H1 (cell line): ENCODE results near the gene CDH1. TPM values are rescaled to one million over a fixed set of nuclear protein-coding genes. Genes with fewer than 3 reads are reported as not detected.

Source experiments
- CTCF ChIA-PET: fragments of 300-600 bp; sonication (Branson Sonifier 250); formaldehyde crosslinking; loops from one replicate; lab custom pipeline; 2021; ENCODE audit not compliant: partially characterized antibody; lab: Charles Lee
- POLR2A ChIA-PET: fragments of 300-600 bp; sonication (Branson Sonifier 250); formaldehyde crosslinking; loops from one replicate; lab custom pipeline; 2021; ENCODE audit warnings: inconsistent platforms; ENCODE audit not compliant: partially characterized antibody; lab: Charles Lee
- DNase-seq, 2 experiments: peaks; one replicate each; pipeline versions ENCODE4 v3.0.0 to v3.0.0-alpha.2; 2010 to 2022; ENCODE audit warnings: low spot score in 2 of 2, low read depth in 1 of 2, mixed read lengths in 1 of 2
- FAIRE-seq: peaks from 2 replicates; lab custom pipeline; 2011; peaks lifted over from hg19 to GRCh38; lab: Jason Lieb, UNC
- H2AFZ ChIP-seq: 2 replicates; pipeline ENCODE4 v1.8.1; 2012; ENCODE audit warnings: low read length, inconsistent platforms
- H2AK5ac ChIP-seq: 2 replicates; pipeline ENCODE4 v1.6.1; 2013; ENCODE audit warnings: low read depth, low read length
- H2BK120ac ChIP-seq: replicated peaks from 2 replicates; pipeline ENCODE3; 2013; ENCODE audit warnings: low read depth, low read length, inconsistent platforms
- H2BK12ac ChIP-seq: 2 replicates; pipeline ENCODE4 v1.6.1; 2013; ENCODE audit warnings: low read depth, low read length
- H2BK15ac ChIP-seq: 2 replicates; pipeline ENCODE4 v1.6.1; 2013; ENCODE audit warnings: low read length
- H2BK20ac ChIP-seq: 2 replicates; pipeline ENCODE4 v1.6.1; 2013; ENCODE audit warnings: low read length
- H2BK5ac ChIP-seq: 2 replicates; pipeline ENCODE4 v1.6.1; 2013; ENCODE audit warnings: low read depth, low read length
- H3K14ac ChIP-seq: 2 replicates; pipeline ENCODE4 v1.6.1; 2013; ENCODE audit warnings: inconsistent platforms; ENCODE audit not compliant: insufficient read length
- H3K18ac ChIP-seq: 2 replicates; pipeline ENCODE4 v1.6.1; 2013; ENCODE audit warnings: low read length; ENCODE audit errors: extremely low read depth
- H3K23ac ChIP-seq: 2 replicates; pipeline ENCODE4 v1.6.1; 2013; ENCODE audit warnings: inconsistent platforms; ENCODE audit not compliant: insufficient read length
- H3K23me2 ChIP-seq: 2 replicates; pipeline ENCODE4 v1.6.1; 2013; ENCODE audit warnings: low read depth, low read length
- H3K27ac ChIP-seq: 2 replicates; pipeline ENCODE4 v1.6.1; 2011; ENCODE audit warnings: low read depth, low read length, inconsistent platforms
- H3K27me3 ChIP-seq, 4 experiments: replicated peaks in 1 of 4; 1 replicate in 1 of 4; 2 replicates in 3 of 4; pipeline versions ENCODE4 v1.6.1 to v1.8.1; 2011 to 2013; ENCODE audit warnings: low read length in 3 of 4, mild to moderate bottlenecking in 3 of 4, inconsistent platforms in 2 of 4, mixed read lengths in 2 of 4, moderate library complexity in 1 of 4; ENCODE audit not compliant: control insufficient read depth in 3 of 4, insufficient read depth in 3 of 4; ENCODE audit errors: extremely low read depth in 1 of 4
- H3K36me3 ChIP-seq, 4 experiments: 2 replicates each; pipeline versions ENCODE4 v1.6.1 to v1.8.1; 2011 to 2013; ENCODE audit warnings: mild to moderate bottlenecking in 4 of 4, low read length in 3 of 4, moderate library complexity in 2 of 4, control low read depth in 1 of 4, inconsistent platforms in 1 of 4; ENCODE audit not compliant: insufficient read depth in 4 of 4, control insufficient read depth in 2 of 4
- H3K4ac ChIP-seq: replicated peaks from 2 replicates; pipeline ENCODE3; 2013; ENCODE audit warnings: low read length, low read depth, mixed read lengths, inconsistent platforms; ENCODE audit not compliant: insufficient read length
- H3K4me1 ChIP-seq, 4 experiments: replicated peaks in 1 of 4; 1 replicate in 1 of 4; 2 replicates in 3 of 4; pipeline versions ENCODE4 v1.6.1 to v1.8.1; 2011 to 2013; ENCODE audit warnings: low read length in 3 of 4, inconsistent platforms in 2 of 4, mixed read lengths in 1 of 4; ENCODE audit not compliant: insufficient read depth in 4 of 4, control insufficient read depth in 3 of 4
- H3K4me2 ChIP-seq, 2 experiments: 2 replicates each; pipeline versions ENCODE4 v1.6.1 to v1.8.1; 2011 to 2013; ENCODE audit warnings: low read depth in 2 of 2, low read length in 2 of 2, control low read depth in 1 of 2, inconsistent platforms in 1 of 2, mild to moderate bottlenecking in 1 of 2; ENCODE audit not compliant: insufficient read depth in 1 of 2
- H3K4me3 ChIP-seq, 4 experiments: fragments of 200-600, 300-600 bp in 1 of 4; sonication (generic), shearing (Covaris generic), sonication (Bioruptor Twin) in 1 of 4; 2 replicates each; pipeline versions ENCODE4 v1.5.1 to v1.8.1; 2011 to 2016; ENCODE audit warnings: low read length in 4 of 4, low read depth in 3 of 4, control low read depth in 2 of 4, inconsistent platforms in 2 of 4, mild to moderate bottlenecking in 2 of 4, mixed read lengths in 1 of 4, moderate library complexity in 1 of 4; ENCODE audit not compliant: insufficient read depth in 2 of 4; ENCODE audit errors: extremely low read depth in 1 of 4
- H3K56ac ChIP-seq: replicated peaks from 2 replicates; pipeline ENCODE3; 2013; ENCODE audit warnings: low read depth, mild to moderate bottlenecking, mixed read lengths, low read length, inconsistent platforms; ENCODE audit not compliant: insufficient read length
- H3K79me1 ChIP-seq: 2 replicates; pipeline ENCODE4 v1.6.1; 2013; ENCODE audit warnings: low read depth, low read length, control low read depth
- H3K79me2 ChIP-seq, 2 experiments: 2 replicates each; pipeline versions ENCODE4 v1.6.1 to v1.8.1; 2012 to 2013; ENCODE audit warnings: low read length in 2 of 2, mild to moderate bottlenecking in 2 of 2, inconsistent platforms in 1 of 2; ENCODE audit not compliant: insufficient read depth in 2 of 2, control insufficient read depth in 1 of 2
- H3K9ac ChIP-seq, 4 experiments: replicated peaks in 1 of 4; 1 replicate in 1 of 4; 2 replicates in 3 of 4; pipeline versions ENCODE4 v1.6.1 to v1.8.1; 2011 to 2013; ENCODE audit warnings: low read depth in 3 of 4, low read length in 3 of 4, control low read depth in 2 of 4, mild to moderate bottlenecking in 2 of 4, moderate library complexity in 2 of 4, inconsistent platforms in 1 of 4; ENCODE audit errors: extremely low read depth in 1 of 4
- H3K9me3 ChIP-seq, 2 experiments: 2 replicates each; pipeline versions ENCODE4 v1.6.1 to v1.8.1; 2012 to 2013; ENCODE audit warnings: mild to moderate bottlenecking in 2 of 2, moderate library complexity in 2 of 2, control low read depth in 1 of 2, inconsistent platforms in 1 of 2, low read depth in 1 of 2, low read length in 1 of 2, mixed read lengths in 1 of 2; ENCODE audit not compliant: insufficient read depth in 2 of 2
- H4K20me1 ChIP-seq, 2 experiments: replicated peaks in 1 of 2; 2 replicates each; pipeline versions ENCODE3 to v1.8.1; 2011 to 2013; ENCODE audit warnings: inconsistent platforms in 2 of 2, low read length in 2 of 2, mild to moderate bottlenecking in 1 of 2; ENCODE audit not compliant: insufficient read depth in 2 of 2, control insufficient read depth in 1 of 2
- H4K5ac ChIP-seq: 2 replicates; pipeline ENCODE4 v1.6.1; 2013; ENCODE audit warnings: low read length, low read depth, mixed read lengths, inconsistent platforms; ENCODE audit not compliant: insufficient read length
- H4K8ac ChIP-seq: 2 replicates; pipeline ENCODE4 v1.8.0; 2013; ENCODE audit warnings: mild to moderate bottlenecking, moderate library complexity, low read length, inconsistent platforms; ENCODE audit not compliant: insufficient read depth; ENCODE audit errors: extremely low read depth
- H4K91ac ChIP-seq: replicated peaks from 2 replicates; pipeline ENCODE3; 2013; ENCODE audit warnings: low read length, mixed read lengths, inconsistent platforms; ENCODE audit not compliant: insufficient read length
- CTCF ChIP-seq, 3 experiments: IDR thresholded peaks; 1 replicate in 2 of 3; 2 replicates in 1 of 3; pipeline versions ENCODE4 v1.5.1 to v1.6.1; 2011; ENCODE audit warnings: low read length in 3 of 3, mild to moderate bottlenecking in 3 of 3, inconsistent platforms in 2 of 3, low read depth in 1 of 3, moderate library complexity in 1 of 3; ENCODE audit not compliant: insufficient read depth in 1 of 3; ENCODE audit errors: control extremely low read depth in 1 of 3
- EZH2 ChIP-seq: fragments of 200-600 bp; sonication (generic); IDR thresholded peaks from 2 replicates; pipeline ENCODE4 v1.7.1; 2012; ENCODE audit warnings: low read depth, mild to moderate bottlenecking, moderate library complexity, low read length, inconsistent platforms; ENCODE audit not compliant: severe bottlenecking
- HDAC6 ChIP-seq: IDR thresholded peaks from one replicate; pipeline ENCODE4 v1.7.1; 2012; ENCODE audit warnings: low read depth, mild to moderate bottlenecking, inconsistent platforms, low read length, moderate library complexity
- NANOG ChIP-seq: IDR thresholded peaks from 2 replicates; pipeline ENCODE4 v1.6.1; 2011; ENCODE audit warnings: low read length, low read depth, mild to moderate bottlenecking, inconsistent platforms; ENCODE audit not compliant: insufficient read depth, poor library complexity, severe bottlenecking
- NRF1 ChIP-seq: IDR thresholded peaks from 2 replicates; pipeline ENCODE4 v1.6.1; 2011; ENCODE audit warnings: mild to moderate bottlenecking, low read depth, low read length, improper control_type of control experiment
- SIRT6 ChIP-seq: IDR thresholded peaks from one replicate; pipeline ENCODE4 v1.7.1; 2012; ENCODE audit warnings: low read length, inconsistent platforms
- SUZ12 ChIP-seq: fragments of 200-600 bp; sonication (generic); IDR thresholded peaks from 2 replicates; pipeline ENCODE4 v1.6.1; 2012; ENCODE audit warnings: mild to moderate bottlenecking, inconsistent platforms, low read length, moderate library complexity, mixed read lengths
- WGBS, 2 experiments: shearing (Covaris generic) in 1 of 2; methylation state at CpG; one replicate each; pipeline versions ENCODE4 v1.1.6 to v1.1.7; 2013 to 2015; ENCODE audit warnings: low lambda C conversion rate in 2 of 2, mixed read lengths in 2 of 2, inconsistent platforms in 1 of 2, low coverage in 1 of 2, missing lambda C conversion rate in 1 of 2; ENCODE audit not compliant: insufficient replicate concordance in 2 of 2, insufficient coverage in 1 of 2, insufficient read length in 1 of 2; ENCODE audit errors: extremely low coverage in 1 of 2, missing lambda C conversion rate in 1 of 2; 5-methylcytosine and 5-hydroxymethylcytosine counted together
- polyA plus RNA-seq, 7 experiments: library from polyadenylated mRNA; depleted of rRNA in 3 of 7; stranded (reverse) in 5 of 7; unstranded in 2 of 7; fragments of >200 nt in 5 of 7; fragments of 200-250 nt in 2 of 7; gene quantifications; 1 replicate in 5 of 7; 2 replicates in 1 of 7; 4 replicates in 1 of 7; pipeline versions ENCODE4 v1.2.1 to v1.2.3, GENCODE V29; 2011 to 2013; ENCODE audit warnings: missing spikeins in 2 of 7, mixed read lengths in 2 of 7
- total RNA-seq: library from RNA; stranded (reverse); fragmentation: NEBNext Ultra II Directional; extraction: Animal tissue kit (Norgen Biotek cat#: 25700); gene quantifications from 2 replicates; pipeline ENCODE4 v1.2.1, GENCODE V29; 2021

CDH1 gene
- total and polyA plus RNA-seq, 2 of the 8 experiments (the other 6 are each of a cell fraction or from before 2014, with no cell fraction given) = 133 to 265 TPM

- Histone ChIP-seq H3K79me2 (no peaks in the 10 kb centered on the region), H2BK120ac (no peak overlapping the region), H2AK5ac (no peak overlapping the region), H3K27ac (no peak overlapping the region), H3K27me3 (no peaks in the 10 kb centered on the region), H3K79me1 (no peaks in the 10 kb centered on the region; the same call in 1 of the 2 replicates), H3K4me3 (no peak overlapping the region), H2BK5ac (no peak overlapping the region), H4K8ac (no peak overlapping the region), H3K4me2 (no peak overlapping the region), H2BK20ac (peak overlapping the region; percentile 93), H2BK12ac (peak overlapping the region; percentile 1; the same call in 1 of the 2 replicates), H3K36me3 (no peaks in the 10 kb centered on the region), H3K14ac (peak overlapping the region; percentile 91), H3K9ac (no peak overlapping the region), H4K91ac (peak overlapping the region; percentile 55), H3K23ac (no peak overlapping the region), H3K18ac (no peak overlapping the region), H3K9me3 (no peaks in the 10 kb centered on the region), H4K20me1 (no peaks in the 10 kb centered on the region), H2BK15ac (peak overlapping the region; percentile 72; the same call in 1 of the 2 replicates), H3K23me2 (no peaks in the 10 kb centered on the region), H4K5ac (no peak overlapping the region), H3K4me1 (peaks cover 0 to 10% (median 6%) of the 10 kb centered on the region in 4 experiments; a peak in 3 of 7 replicates), H2AFZ (no peak overlapping the region), H3K56ac (no peak overlapping the region), H3K4ac (peak overlapping the region; percentile 44)
- 82% methylated on average over 6 of the region's 6 CpGs; no CpG with 5 or more reads in 1 of the 2 experiments for WGBS, 2 experiments
- no peak for DNase-seq
- no peak for FAIRE-seq
- TF ChIP-seq SUZ12 (no peak), SIRT6 (no peak), NANOG (no peak), CTCF (IDR thresholded peaks at IDR 0.05; ENCODE audit: control extremely low read depth in 1 of 3, insufficient read depth in 1 of 3, low read depth in 1 of 3, low read length in 3 of 3) (0 out of 4 replicates have a peak, but pooled peaks of 1 of the 3 experiments have one; percentile 0), HDAC6 (no peak), EZH2 (no peak), NRF1 (no peak)
- POLR2A ChIA-PET = interaction anchor here (0.9 to 9.9 kb wide), 3 partner anchors 9 to 108 kb away, joined by 3 to 65 read pairs (median 4); partner anchors contain the start of gene CDH1
- CTCF ChIA-PET = interaction anchor here (0.8 to 10.1 kb wide), 8 partner anchors 13 to 192 kb away, joined by 3 to 71 read pairs (median 4); no protein-coding TSS in a partner anchor
Observed at GRCh38 chr16:68713361-68713760, 23.7 kb upstream of the CDH1 start.
